Activated CD4-positive, alpha-beta memory T cell treated with anti-CD3 and anti-CD28 coated beads for 36 hours (primary cell): Measurements from ENCODE around the gene HNRNPD. TPM values are rescaled to one million over a fixed set of nuclear protein-coding genes. Genes with fewer than 3 reads are reported as not detected.
A peak's percentile ranks its signal among the peaks of the same experiment; 100 is the strongest.
"Not testable (repeated sequence)": the region's sequence is repeated elsewhere in the genome, so short reads cannot be mapped to it uniquely, and the experiment has no call there.

Source experiments
- CTCF ChIA-PET: fragments of 350-600 bp; sonication (Branson Sonifier 250); formaldehyde crosslinking; loops from one replicate; lab custom pipeline; 2021; ENCODE audit warnings: antibody characterized with exemption, inconsistent platforms; lab: Charles Lee
- POLR2A ChIA-PET: fragments of 350-600 bp; sonication (Branson Sonifier 250); formaldehyde crosslinking; loops from one replicate; lab custom pipeline; 2021; ENCODE audit warnings: antibody characterized with exemption; lab: Charles Lee
- DNase-seq: peaks from one replicate; pipeline ENCODE4 v3.0.0-alpha.2; 2020
- H3K27ac Mint-ChIP-seq: one replicate; pipeline ENCODE4 v1.8.0; 2021; ENCODE audit warnings: mixed read lengths
- H3K27me3 Mint-ChIP-seq: one replicate; pipeline ENCODE4 v1.8.0; 2021; ENCODE audit warnings: mixed read lengths
- H3K36me3 Mint-ChIP-seq: one replicate; pipeline ENCODE4 v1.8.0; 2021; ENCODE audit warnings: mixed read lengths
- H3K4me1 Mint-ChIP-seq: one replicate; pipeline ENCODE4 v1.8.0; 2021; ENCODE audit warnings: low read depth, mixed read lengths
- H3K4me3 Mint-ChIP-seq: one replicate; pipeline ENCODE4 v1.8.0; 2021; ENCODE audit warnings: mild to moderate bottlenecking, mixed read lengths
- H3K9me3 Mint-ChIP-seq: one replicate; pipeline ENCODE4 v1.8.0; 2021; ENCODE audit warnings: mixed read lengths
- intact Hi-C: fragments of 100-400 bp; cut with micrococcal nuclease; formaldehyde crosslinking; loops from one replicate; pipeline ENCODE4 v1.15.1; 2023
- total RNA-seq, 2 experiments: library from RNA; stranded (reverse); gene quantifications; one replicate each; pipeline ENCODE4 v1.2.3, GENCODE V29; 2021

HNRNPD gene
- total RNA-seq, 2 experiments from 2014 or later = 398 to 400 TPM

DNA sequence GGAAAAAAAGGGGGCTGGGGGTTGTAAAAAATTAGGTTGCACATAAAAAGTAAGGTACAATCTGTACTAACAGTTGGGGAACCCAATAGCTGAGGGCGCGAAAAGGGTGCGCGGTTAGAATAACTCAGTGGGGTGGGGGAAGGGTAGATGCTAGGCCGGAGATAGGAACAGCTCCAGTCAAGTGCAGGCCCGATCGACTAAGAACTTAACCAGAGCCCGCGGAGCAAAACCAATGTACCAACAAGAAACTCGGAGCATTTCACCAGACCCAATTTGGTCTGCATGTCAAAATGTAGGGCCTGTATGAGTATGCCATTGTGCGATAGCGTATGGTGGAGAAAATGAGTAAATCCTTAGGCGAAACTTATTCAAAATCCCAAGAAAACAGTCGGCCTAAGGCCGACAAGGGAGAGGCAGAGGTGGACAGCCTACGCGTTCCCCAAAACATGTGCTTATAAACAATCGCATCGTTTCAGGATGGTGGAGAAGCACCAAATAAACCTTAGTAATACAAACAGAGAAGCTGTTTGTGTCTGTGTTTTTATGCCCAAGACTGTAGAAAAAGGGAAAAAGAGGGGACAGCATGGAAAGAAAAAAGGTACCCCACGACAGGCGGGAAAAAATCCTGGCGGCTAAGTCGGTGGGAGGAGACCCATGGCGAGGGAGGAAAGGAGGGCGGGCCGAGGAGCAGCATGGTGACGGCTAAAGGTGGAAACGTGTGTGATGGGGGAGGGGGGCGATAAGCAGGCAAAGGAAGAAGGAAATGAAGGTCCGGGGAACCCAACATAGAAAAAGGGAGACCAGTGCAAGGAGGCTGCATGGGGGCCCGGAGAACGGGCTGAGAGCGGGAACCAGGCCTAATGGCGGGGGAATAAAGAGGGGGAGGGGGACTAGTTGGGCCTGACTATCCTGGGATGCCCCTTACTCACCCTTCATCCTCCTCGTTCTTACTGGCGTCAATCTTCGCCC is 990 bp downstream of the HNRNPD start:
- Mint-ChIP-seq H3K4me1 (peaks cover 47% of the 10 kb centered on the region), H3K9me3 (no peaks in the 10 kb centered on the region), H3K27me3 (no peaks in the 10 kb centered on the region), H3K36me3 (peaks cover 53% of the 10 kb centered on the region), H3K4me3 (peak overlapping the region; percentile 97), H3K27ac (peak overlapping the region; percentile 97)
- POLR2A ChIA-PET = interaction anchor here (1.1 to 4.6 kb wide), 7 partner anchors 11 to 58 kb away, joined by 3 to 52 read pairs (median 6); partner anchors contain the start of gene HNRNPDL
- CTCF ChIA-PET = interaction anchor here (1.4 to 4.1 kb wide), 5 partner anchors 9 to 58 kb away, joined by 3 to 26 read pairs (median 10); no protein-coding TSS in a partner anchor
- peak; percentile 85 for DNase-seq
- intact Hi-C loops = loop anchor here (1.0 to 10.0 kb wide), 5 partner anchors 10 to 910 kb away; partner anchors contain the start of genes COQ2 and RASGEF1B

DNA sequence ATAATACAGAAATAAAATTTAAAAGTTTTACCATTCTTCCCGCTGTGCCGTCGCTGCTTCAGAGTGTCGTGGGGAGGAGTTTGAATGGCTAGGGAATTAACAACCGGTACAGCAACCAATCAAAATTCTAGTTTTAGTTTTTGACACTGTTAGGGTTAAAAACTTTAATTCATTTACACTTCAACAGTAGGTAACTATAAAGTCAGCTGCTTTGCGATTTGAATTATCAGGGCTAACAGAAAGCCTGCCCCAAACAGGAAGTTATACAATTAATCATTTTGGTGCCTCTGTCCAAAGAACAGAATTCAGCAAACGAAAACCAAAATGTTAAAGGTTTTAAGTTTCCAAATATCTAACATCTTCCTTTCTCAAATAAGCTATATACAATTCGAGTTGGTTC is 2.3 kb downstream of the HNRNPD start:
- DNase-seq = no peak
- Mint-ChIP-seq H3K27ac (peak overlapping the region; percentile 97), H3K4me3 (peak overlapping the region; percentile 97), H3K9me3 (no peaks in the 10 kb centered on the region), H3K4me1 (peaks cover 56% of the 10 kb centered on the region), H3K27me3 (no peaks in the 10 kb centered on the region), H3K36me3 (peaks cover 60% of the 10 kb centered on the region)
- ChIA-PET CTCF (interaction anchor here (1.4 to 4.1 kb wide), 5 partner anchors 8 to 60 kb away, joined by 3 to 26 read pairs (median 10); no protein-coding TSS in a partner anchor), POLR2A (interaction anchor here (0.7 to 4.6 kb wide), 4 partner anchors 10 to 60 kb away, joined by 3 to 52 read pairs (median 14); partner anchors contain the start of gene HNRNPDL)
- intact Hi-C loops = loop anchor here (5.0 to 10.0 kb wide), 2 partner anchors 493 to 911 kb away; partner anchors contain the start of gene COQ2

DNA sequence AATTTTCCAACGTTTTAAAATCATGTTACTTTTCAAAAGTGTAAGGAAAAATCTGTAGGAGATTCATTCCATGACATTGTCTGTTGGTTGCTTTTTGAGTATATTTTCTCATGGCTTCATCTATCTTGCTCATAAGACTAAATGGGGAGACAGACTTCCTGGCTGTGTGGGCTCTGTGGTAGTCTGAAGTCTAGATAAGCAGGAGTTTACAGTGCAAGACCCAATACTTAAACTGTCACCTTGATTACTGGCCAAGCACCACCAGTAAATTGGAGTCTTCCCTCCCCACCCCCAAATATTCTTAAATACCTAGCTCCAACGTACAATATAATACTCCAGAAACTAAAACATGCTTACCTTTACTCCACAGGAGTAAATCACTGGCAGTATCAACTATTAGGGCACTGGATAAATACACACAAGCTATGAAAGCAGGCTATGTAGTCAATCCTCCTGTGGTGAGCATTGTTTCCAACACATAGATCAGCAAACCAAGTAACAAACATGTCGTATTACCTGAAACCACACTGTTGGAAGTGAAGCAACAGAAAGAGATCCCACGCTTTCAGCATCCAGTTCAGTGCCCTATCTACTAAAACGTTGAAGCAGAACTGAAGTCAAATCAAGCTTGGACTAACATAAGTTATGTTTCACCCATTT is 6.2 kb downstream of the HNRNPD start:
- POLR2A ChIA-PET = interaction anchor here (1.2 to 2.9 kb wide), 5 partner anchors 15 to 64 kb away, joined by 3 to 18 read pairs (median 5); no protein-coding TSS in a partner anchor
- H3K36me3 Mint-ChIP-seq = peaks cover 61% of the 10 kb centered on the region

DNA sequence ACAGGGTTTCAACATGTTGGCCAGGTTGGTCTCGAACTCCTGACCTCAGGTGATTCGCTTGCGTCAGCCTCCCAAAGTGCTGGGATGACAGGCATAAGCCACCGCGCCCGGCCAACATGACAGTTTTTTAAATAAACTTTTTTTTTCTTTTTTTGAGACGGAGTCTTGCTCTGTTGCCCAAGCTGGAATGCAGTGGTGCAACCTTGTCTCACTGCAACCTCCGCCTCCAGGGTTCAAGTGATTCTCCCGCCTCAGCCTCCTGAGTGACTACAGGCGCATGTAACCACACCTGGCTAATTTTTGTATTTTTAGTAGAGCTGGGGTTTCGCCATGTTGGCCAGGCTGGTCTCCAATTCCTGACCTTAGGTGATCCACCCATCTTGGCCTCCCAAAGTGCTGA is 7.4 kb downstream of the HNRNPD start:
- peaks cover 86% of the 10 kb centered on the region for H3K4me1 Mint-ChIP-seq
- ChIA-PET CTCF (interaction anchor here (0.6 to 1.8 kb wide), 3 partner anchors 62 to 477 kb away, joined by 3 to 4 read pairs (median 4); no protein-coding TSS in a partner anchor), POLR2A (interaction anchor here (1.3 to 2.9 kb wide), 3 partner anchors 10 to 62 kb away, joined by 3 to 18 read pairs (median 5); no protein-coding TSS in a partner anchor)
- intact Hi-C loops = loop anchor here (10.0 kb wide), 1 partner anchor 522 kb away; no protein-coding TSS in a partner anchor
- H3K4me3 Mint-ChIP-seq, DNase-seq, H3K27ac Mint-ChIP-seq, H3K27me3 Mint-ChIP-seq, H3K9me3 Mint-ChIP-seq: not testable (repeated sequence)
- H3K36me3 Mint-ChIP-seq = peaks cover 52% of the 10 kb centered on the region

More for the DNA sequence above, 6.2 kb downstream of the HNRNPD start:
- no peak for DNase-seq
- H3K4me1 Mint-ChIP-seq = peaks cover 77% of the 10 kb centered on the region
- H3K4me3 Mint-ChIP-seq = no peak overlapping the region
- CTCF ChIA-PET = interaction anchor here (0.7 to 0.9 kb wide), 2 partner anchors 61 to 62 kb away, joined by 3 to 4 read pairs; no protein-coding TSS in a partner anchor
- H3K27me3 Mint-ChIP-seq = no peaks in the 10 kb centered on the region
- peak overlapping the region; percentile 56 for H3K27ac Mint-ChIP-seq
- intact Hi-C loops = loop anchor here (10.0 kb wide), 1 partner anchor 523 kb away; no protein-coding TSS in a partner anchor
- H3K9me3 Mint-ChIP-seq = no peaks in the 10 kb centered on the region

DNA sequence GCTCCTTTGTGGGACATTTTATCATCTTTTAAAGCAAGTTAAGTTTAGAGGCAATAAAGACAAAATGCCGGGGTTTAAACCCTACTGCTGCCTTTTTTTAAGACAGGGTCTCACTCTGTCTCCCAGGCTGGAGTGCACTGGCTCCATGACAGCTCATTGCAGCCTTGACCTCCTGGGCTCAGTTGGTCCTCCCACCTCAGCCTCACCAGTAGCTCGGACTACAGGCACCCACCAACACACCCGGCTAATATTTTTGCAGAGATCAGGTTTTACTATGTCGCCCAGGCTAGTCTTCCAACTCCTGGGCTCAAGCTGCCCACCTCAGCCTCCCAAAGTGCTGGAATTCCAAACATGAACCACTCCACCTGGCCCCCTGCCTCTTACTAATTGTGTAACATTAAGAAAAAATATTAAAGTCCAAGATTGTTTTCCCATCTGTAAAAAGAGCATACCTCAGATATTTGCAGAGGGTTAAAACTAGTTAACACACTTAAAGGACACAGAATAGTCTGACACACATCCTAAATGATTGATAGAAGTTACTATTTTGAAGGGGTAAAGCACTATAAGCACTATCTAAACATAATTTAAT is 9.8 kb downstream of the HNRNPD start:
- H3K4me1 Mint-ChIP-seq = peaks cover 88% of the 10 kb centered on the region
- no peak for DNase-seq
- no peak overlapping the region for H3K4me3 Mint-ChIP-seq
- intact Hi-C loops = loop anchor here (10.0 kb wide), 1 partner anchor 519 kb away; no protein-coding TSS in a partner anchor
- H3K27ac Mint-ChIP-seq = peak overlapping the region; percentile 64
- peaks cover 47% of the 10 kb centered on the region for H3K36me3 Mint-ChIP-seq
- ChIA-PET POLR2A (no interaction called here), CTCF (interaction anchor here (1.6 kb wide), 1 partner anchor 8 kb away, joined by 3 read pairs; no protein-coding TSS in a partner anchor)
- H3K27me3 Mint-ChIP-seq = no peaks in the 10 kb centered on the region
- H3K9me3 Mint-ChIP-seq = no peaks in the 10 kb centered on the region

DNA sequence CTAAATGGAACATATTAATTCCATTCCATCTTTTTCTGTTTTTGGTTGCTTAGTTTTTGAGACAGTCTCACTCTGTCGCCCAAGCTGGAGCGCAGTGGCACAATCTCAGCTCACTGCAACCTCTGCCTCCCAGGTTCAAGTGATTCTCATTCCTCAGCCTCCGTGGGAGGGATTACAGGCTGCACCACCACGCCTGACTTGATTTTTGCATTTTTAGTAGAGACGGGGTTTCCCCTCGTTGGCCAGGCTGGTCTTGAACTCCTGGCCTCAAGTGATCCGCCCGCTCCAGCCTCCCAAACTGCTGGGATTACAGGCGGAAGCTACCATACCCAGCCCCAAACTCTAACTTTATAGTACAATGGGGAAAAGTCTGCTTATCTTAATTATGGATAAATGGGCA is 11.2 kb downstream of the HNRNPD start:
- ChIA-PET CTCF (interaction anchor here (1.1 to 3.6 kb wide), 4 partner anchors 8 to 66 kb away, joined by 3 to 26 read pairs (median 16); partner anchors contain the start of genes HNRNPD and HNRNPDL), POLR2A (interaction anchor here (1.1 to 4.0 kb wide), 3 partner anchors 9 to 66 kb away, joined by 3 to 23 read pairs (median 21); partner anchors contain the start of genes HNRNPD and HNRNPDL)
- no peak overlapping the region for H3K4me3 Mint-ChIP-seq
- no peaks in the 10 kb centered on the region for H3K9me3 Mint-ChIP-seq
- H3K4me1 Mint-ChIP-seq = peaks cover 85% of the 10 kb centered on the region
- H3K36me3 Mint-ChIP-seq = peaks cover 45% of the 10 kb centered on the region
- intact Hi-C loops = loop anchor here (1.0 to 10.0 kb wide), 2 partner anchors 10 to 518 kb away; no protein-coding TSS in a partner anchor
- DNase-seq = peak; percentile 37
- H3K27me3 Mint-ChIP-seq = no peaks in the 10 kb centered on the region
- H3K27ac Mint-ChIP-seq = no peak overlapping the region

DNA sequence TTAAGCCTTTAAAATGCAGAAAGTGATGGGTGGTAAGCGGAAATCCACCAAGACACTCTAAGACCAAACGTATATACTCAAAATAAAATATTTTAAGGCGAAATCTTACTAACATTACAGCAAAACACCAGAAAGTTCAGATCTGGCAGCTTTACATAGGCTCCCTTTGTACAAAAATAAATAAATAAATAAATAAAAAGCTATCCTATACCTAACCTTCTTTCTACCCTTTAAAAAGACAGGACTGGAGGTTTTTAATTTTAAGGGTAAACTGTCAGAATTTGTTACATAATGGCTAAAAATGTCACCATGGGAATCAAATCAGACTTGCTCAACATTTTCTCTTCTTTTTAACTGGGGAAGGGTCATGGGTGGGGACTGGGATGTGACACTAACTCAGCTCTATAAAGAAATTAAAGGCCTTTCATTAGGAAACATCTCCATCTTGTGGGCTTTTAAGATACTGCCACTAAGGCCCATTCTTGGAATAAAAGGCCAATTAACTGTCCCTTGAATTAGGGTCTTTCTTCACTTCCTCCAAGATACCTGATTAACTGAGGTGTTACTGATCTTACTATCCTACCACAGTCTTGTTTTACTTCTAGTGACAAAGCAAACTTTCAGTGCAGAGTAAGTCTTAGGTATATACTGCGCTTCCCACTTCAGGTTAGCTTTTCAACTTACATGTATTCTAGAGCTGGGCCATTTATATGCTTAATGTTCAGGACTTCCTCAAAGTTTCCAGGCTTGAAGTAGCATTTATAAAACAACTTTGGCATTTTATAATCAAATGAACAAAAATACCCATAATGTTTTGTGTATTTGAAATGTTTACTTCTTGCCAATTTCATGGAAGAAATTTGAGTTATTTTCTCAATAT is 13.3 kb downstream of the HNRNPD start:
- H3K36me3 Mint-ChIP-seq = peaks cover 51% of the 10 kb centered on the region
- peaks cover 81% of the 10 kb centered on the region for H3K4me1 Mint-ChIP-seq
- no peak overlapping the region for H3K4me3 Mint-ChIP-seq
- DNase-seq = no peak
- no peaks in the 10 kb centered on the region for H3K9me3 Mint-ChIP-seq
- intact Hi-C loops = loop anchor here (10.0 kb wide), 1 partner anchor 516 kb away; no protein-coding TSS in a partner anchor
- H3K27ac Mint-ChIP-seq = peak overlapping the region; percentile 13
- CTCF ChIA-PET = interaction anchor here (0.7 to 3.6 kb wide), 13 partner anchors 10 to 647 kb away, joined by 3 to 26 read pairs (median 5); partner anchors contain the start of genes HNRNPD and HNRNPDL
- POLR2A ChIA-PET = interaction anchor here (0.6 to 4.0 kb wide), 3 partner anchors 11 to 71 kb away, joined by 6 to 23 read pairs (median 21); partner anchors contain the start of gene HNRNPDL
- no peaks in the 10 kb centered on the region for H3K27me3 Mint-ChIP-seq

DNA sequence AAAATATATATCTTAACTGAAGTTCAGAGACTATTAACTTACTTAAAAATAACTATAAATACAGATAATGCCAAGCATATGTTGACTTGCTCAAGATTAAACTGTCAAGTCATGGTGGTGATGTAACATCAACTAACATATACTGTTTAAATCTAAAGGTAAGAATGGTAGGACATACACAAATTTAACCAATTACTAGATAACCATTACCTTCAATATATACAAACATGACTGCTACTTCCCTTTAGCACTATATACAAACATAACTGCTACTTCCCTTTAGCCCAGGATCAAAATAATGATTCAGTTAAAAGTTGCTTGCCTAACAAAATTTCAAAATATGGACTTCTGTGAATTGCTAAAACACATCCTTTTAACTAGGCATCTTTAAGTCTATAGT is 14.9 kb downstream of the HNRNPD start:
- DNase-seq = no peak
- peaks cover 75% of the 10 kb centered on the region for H3K4me1 Mint-ChIP-seq
- POLR2A ChIA-PET = no interaction called here
- no peaks in the 10 kb centered on the region for H3K9me3 Mint-ChIP-seq
- CTCF ChIA-PET = no interaction called here
- H3K36me3 Mint-ChIP-seq = peaks cover 56% of the 10 kb centered on the region
- H3K4me3 Mint-ChIP-seq = no peak overlapping the region
- H3K27me3 Mint-ChIP-seq = no peaks in the 10 kb centered on the region
- H3K27ac Mint-ChIP-seq = no peak overlapping the region
- intact Hi-C loops = no loop called here

DNA sequence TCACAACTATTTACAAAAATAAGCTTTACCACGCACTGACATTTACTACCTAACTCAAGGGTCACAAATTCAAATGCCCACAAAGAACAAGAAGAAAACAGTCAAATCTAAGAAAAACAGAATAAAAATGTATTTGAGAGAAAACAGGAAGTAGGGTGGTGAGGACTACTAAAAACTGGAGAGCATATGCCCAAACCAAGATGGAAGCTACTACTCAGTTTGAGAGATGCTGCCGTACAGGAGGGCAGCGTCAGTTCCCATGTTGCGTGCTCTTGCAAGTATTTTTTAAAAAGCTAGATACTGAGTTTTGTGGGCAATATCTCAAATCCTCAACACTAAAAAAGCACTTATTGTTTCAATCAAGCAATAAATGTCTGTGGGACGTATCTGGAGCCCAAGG is 16.2 kb downstream of the HNRNPD start:
- ChIA-PET POLR2A (no interaction called here), CTCF (interaction anchor here (0.5 to 1.1 kb wide), 2 partner anchors 104 to 532 kb away, joined by 3 to 4 read pairs; no protein-coding TSS in a partner anchor)
- Mint-ChIP-seq H3K36me3 (peaks cover 62% of the 10 kb centered on the region), H3K4me1 (peaks cover 77% of the 10 kb centered on the region), H3K9me3 (no peaks in the 10 kb centered on the region), H3K27me3 (no peaks in the 10 kb centered on the region), H3K4me3 (no peak overlapping the region), H3K27ac (peak overlapping the region; percentile 75)
- no peak for DNase-seq
- intact Hi-C loops = no loop called here

DNA sequence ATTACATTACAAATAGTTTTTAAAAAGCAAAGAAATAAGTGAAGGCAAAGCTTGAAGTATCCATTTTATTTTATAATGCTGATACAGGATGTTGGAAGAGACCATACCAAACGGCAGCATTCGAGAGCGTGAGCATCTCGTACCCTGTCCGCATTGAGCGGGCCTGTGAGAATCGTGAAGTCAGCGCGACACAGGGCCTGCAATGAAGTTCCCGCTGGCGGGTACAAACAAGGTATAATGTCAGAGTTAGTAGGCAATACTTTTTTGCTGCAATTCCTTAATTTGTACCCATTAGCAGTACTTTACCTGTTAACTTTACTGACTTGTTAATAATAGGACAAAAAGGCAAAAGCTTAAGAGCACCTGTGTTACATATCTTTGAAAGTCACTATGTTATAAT is 19.0 kb downstream of the HNRNPD start:
- POLR2A ChIA-PET = interaction anchor here (0.7 to 1.0 kb wide), 2 partner anchors 18 to 69 kb away, joined by 3 to 6 read pairs; no protein-coding TSS in a partner anchor

More for the DNA sequence above, 19.0 kb downstream of the HNRNPD start:
- CTCF ChIA-PET = interaction anchor here (1.0 to 2.0 kb wide), 3 partner anchors 17 to 72 kb away, joined by 3 to 7 read pairs (median 3); no protein-coding TSS in a partner anchor
- Mint-ChIP-seq H3K36me3 (peaks cover 71% of the 10 kb centered on the region), H3K27ac (no peak overlapping the region), H3K9me3 (no peaks in the 10 kb centered on the region), H3K4me1 (peaks cover 62% of the 10 kb centered on the region), H3K4me3 (no peak overlapping the region), H3K27me3 (no peaks in the 10 kb centered on the region)
- intact Hi-C loops = no loop called here
- DNase-seq = no peak
